Esophagus muscularis mucosa (tissue), 4 donors: ENCODE measurements around the gene SFT2D2. TPM values are rescaled to one million over a fixed set of nuclear protein-coding genes. Genes with fewer than 3 reads are reported as not detected.

Experiments
- DNase-seq: peaks from one replicate; pipeline ENCODE4 v3.0.0-alpha.2; 2017; ENCODE audit errors: extremely low spot score
- H3K27ac ChIP-seq, 4 donors: fragments of 200-600 bp; sonication (generic); replicated peaks in 1 of 4; 1 replicate in 3 of 4; 2 replicates in 1 of 4; pipeline ENCODE4 v1.5.1; 2016 to 2019; ENCODE audit warnings: mild to moderate bottlenecking in 1 of 4
- H3K27me3 ChIP-seq, 4 donors: fragments of 200-600 bp; sonication (generic); one replicate each; pipeline versions ENCODE4 v1.5.1 to v1.6.0; 2016 to 2019
- H3K36me3 ChIP-seq, 4 donors: fragments of 200-600 bp; sonication (generic); one replicate each; pipeline ENCODE4 v1.5.1; 2016 to 2019
- H3K4me1 ChIP-seq, 4 donors: fragments of 200-600 bp; sonication (generic); one replicate each; pipeline ENCODE4 v1.5.1; 2016 to 2019
- H3K4me3 ChIP-seq, 4 donors: fragments of 200-600 bp; sonication (generic); 1 replicate in 2 of 4; 2 replicates in 2 of 4; pipeline ENCODE4 v1.5.1; 2016 to 2019; ENCODE audit warnings: mild to moderate bottlenecking in 4 of 4, moderate library complexity in 1 of 4
- H3K9me3 ChIP-seq, 4 donors: fragments of 200-600 bp; sonication (generic); 1 replicate in 3 of 4; 2 replicates in 1 of 4; pipeline ENCODE4 v1.5.1; 2016 to 2019
- CTCF ChIP-seq, 3 experiments: fragments of 200-600 bp in 2 of 3; fragments of 450-650 bp in 1 of 3; sonication (generic) in 2 of 3; IDR thresholded peaks; one replicate each; pipeline ENCODE4 v1.5.1; 2017 to 2019; ENCODE audit warnings: antibody characterized with exemption in 3 of 3, mild to moderate bottlenecking in 2 of 3, moderate library complexity in 1 of 3
- EP300 ChIP-seq: sonication (generic); formaldehyde crosslinking; IDR thresholded peaks from one replicate; pipeline ENCODE4 v1.6.1; 2017; ENCODE audit warnings: antibody characterized with exemption
- POLR2A ChIP-seq: fragments of 450-650 bp; IDR thresholded peaks from one replicate; pipeline ENCODE4 v1.6.1; 2017; ENCODE audit warnings: antibody characterized with exemption, moderate library complexity, mild to moderate bottlenecking, low read depth
- POLR2AphosphoS5 ChIP-seq, 2 donors: sonication (generic); formaldehyde crosslinking; IDR thresholded peaks; one replicate each; pipeline ENCODE4 v1.6.1; 2017; ENCODE audit warnings: antibody characterized with exemption in 2 of 2
- WGBS: methylation state at CpG from one replicate; pipeline ENCODE4 v1.1.5; 2018; 5-methylcytosine and 5-hydroxymethylcytosine counted together
- intact Hi-C: fragments of 100-400 bp; cut with DNase I; formaldehyde crosslinking; loops from one replicate; pipeline ENCODE4 v1.15.1; 2023
- total RNA-seq, 4 donors: library from RNA; depleted of rRNA; stranded (reverse); fragments of >200 nt; gene quantifications; one replicate each; pipeline versions ENCODE4 v1.1.0 to v1.2.1, GENCODE V29; 2016

Gene SFT2D2
- total RNA-seq, 4 donors from 2014 or later, result 27.8 to 35.1 (median 29.9) TPM

- no peak for DNase-seq
- TF ChIP-seq POLR2A (no peak), CTCF (IDR thresholded peaks at IDR 0.05) (no peak)
- H3K27me3 ChIP-seq, result no peaks in the 10 kb centered on the region
- intact Hi-C loops, result no loop called here
- WGBS, result 100% methylated on average over 1 of the region's 1 CpG
- H3K27ac ChIP-seq, result no peak overlapping the region
- peaks cover 0 to 11% (median 5%) of the 10 kb centered on the region in 4 donors for H3K4me1 ChIP-seq
- peaks cover 0 to 3% (median 0%) of the 10 kb centered on the region in 4 donors for H3K36me3 ChIP-seq
- no peaks in the 10 kb centered on the region for H3K9me3 ChIP-seq
- H3K4me3 ChIP-seq, result no peak overlapping the region
Observed at GRCh38 chr1:168287237-168287664, 61.4 kb downstream of the SFT2D2 start.

- Histone ChIP-seq H3K27me3 (no peaks in the 10 kb centered on the region), H3K4me3 (no peak overlapping the region), H3K36me3 (peaks cover 0 to 3% (median 0%) of the 10 kb centered on the region in 4 donors), H3K9me3 (no peaks in the 10 kb centered on the region), H3K27ac (no peak overlapping the region), H3K4me1 (peaks cover 0 to 11% (median 5%) of the 10 kb centered on the region in 4 donors)
- intact Hi-C loops, result no loop called here
- TF ChIP-seq POLR2A (no peak), EP300 (no peak)
- no peak for DNase-seq
- 95% methylated on average over 3 of the region's 3 CpGs for WGBS
Observed at GRCh38 chr1:168288311-168289052, 62.7 kb downstream of the SFT2D2 start.

GRCh38 chr1:168291222-168291837 lies 65.5 kb downstream of the SFT2D2 start:
- no peak for DNase-seq
- intact Hi-C loops, result no loop called here
- Histone ChIP-seq H3K27ac (no peak overlapping the region), H3K27me3 (no peaks in the 10 kb centered on the region), H3K36me3 (peaks cover 0 to 3% (median 0%) of the 10 kb centered on the region in 4 donors), H3K4me1 (no peaks in the 10 kb centered on the region), H3K9me3 (no peaks in the 10 kb centered on the region), H3K4me3 (no peak overlapping the region)
- 88% methylated on average over 15 of the region's 15 CpGs for WGBS
- no peak for TF ChIP-seq CTCF (IDR thresholded peaks at IDR 0.05)
- TF ChIP-seq EP300, result no peak
- TF ChIP-seq POLR2AphosphoS5 (IDR thresholded peaks at IDR 0.05), result no peak
- no peak for TF ChIP-seq POLR2A

GRCh38 chr1:168293356-168293755 lies 67.6 kb downstream of the SFT2D2 start:
- H3K27me3 ChIP-seq, result no peaks in the 10 kb centered on the region
- WGBS, result 67% methylated on average over 1 of the region's 1 CpG
- H3K36me3 ChIP-seq, result peaks cover 0 to 3% (median 0%) of the 10 kb centered on the region in 4 donors
- intact Hi-C loops, result no loop called here
- TF ChIP-seq CTCF (IDR thresholded peaks at IDR 0.05) (no peak), POLR2AphosphoS5 (IDR thresholded peaks at IDR 0.05) (no peak), EP300 (no peak), POLR2A (no peak)
- H3K27ac ChIP-seq, result no peak overlapping the region
- H3K4me1 ChIP-seq, result no peaks in the 10 kb centered on the region
- H3K4me3 ChIP-seq, result no peak overlapping the region
- no peaks in the 10 kb centered on the region for H3K9me3 ChIP-seq
- DNase-seq, result peak; percentile 37

GRCh38 chr1:168295411-168296114 lies 69.8 kb downstream of the SFT2D2 start:
- no peaks in the 10 kb centered on the region for H3K27me3 ChIP-seq
- 84% methylated on average over 6 of the region's 8 CpGs for WGBS
- DNase-seq, result peak; percentile 47
- H3K27ac ChIP-seq, result no peak overlapping the region
- no peaks in the 10 kb centered on the region for H3K9me3 ChIP-seq
- no peak overlapping the region for H3K4me3 ChIP-seq
- intact Hi-C loops, result no loop called here
- no peaks in the 10 kb centered on the region for H3K4me1 ChIP-seq
- H3K36me3 ChIP-seq, result peaks cover 0 to 3% (median 0%) of the 10 kb centered on the region in 4 donors
- TF ChIP-seq CTCF (IDR thresholded peaks at IDR 0.05) (no peak), EP300 (no peak), POLR2A (no peak), POLR2AphosphoS5 (IDR thresholded peaks at IDR 0.05) (no peak)
